ENCODE data around the gene GPHA2.

Gene GPHA2

GRCh38 chr11:64888729-64889511, 46.8 kb downstream of the GPHA2 start:
- no peak for DNase-seq

GRCh38 chr11:64888406-64888728, 47.3 kb downstream of the GPHA2 start:
- DNase-seq = no peak

- peak; percentile 28 for DNase-seq
These were observed 47.8 kb downstream of the GPHA2 start for GRCh38 chr11:64887757-64888405.

- no peak for DNase-seq
These were observed 48.4 kb downstream of the GPHA2 start for GRCh38 chr11:64887234-64887756.

GRCh38 chr11:64885367-64886286, 50.1 kb downstream of the GPHA2 start:
- DNase-seq = no peak
